DMS114 treated with DMSO at 0.1 percent for 48 hours (cell line): ENCODE results near the gene CDC42BPB.

Experiments used
- DNase-seq: peaks from one replicate; lab custom pipeline; 2025; ENCODE audit not compliant: unreplicated experiment; lab: John Stamatoyannopoulos, UW

Gene CDC42BPB

GRCh38 chr14:102999227-102999895 is 58.0 kb downstream of the CDC42BPB start:
- no peak for DNase-seq

GRCh38 chr14:102998393-102998792 is 59.0 kb downstream of the CDC42BPB start:
- DNase-seq = no peak

- DNase-seq = no peak
These were observed 60.4 kb downstream of the CDC42BPB start for GRCh38 chr14:102996941-102997340.

GRCh38 chr14:102994689-102995088 is 62.7 kb downstream of the CDC42BPB start:
- no peak for DNase-seq

- DNase-seq = no peak
These were observed 63.8 kb downstream of the CDC42BPB start for GRCh38 chr14:102993523-102993922.

GRCh38 chr14:102991376-102991775 is 66.0 kb downstream of the CDC42BPB start:
- DNase-seq = no peak

GRCh38 chr14:102988054-102988453 is 69.3 kb downstream of the CDC42BPB start:
- no peak for DNase-seq

- no peak for DNase-seq
These were observed 70.4 kb downstream of the CDC42BPB start for GRCh38 chr14:102986810-102987579.

- no peak for DNase-seq
These were observed 71.7 kb downstream of the CDC42BPB start for GRCh38 chr14:102985665-102986064.

- DNase-seq = no peak
These were observed 72.8 kb downstream of the CDC42BPB start for GRCh38 chr14:102984336-102985102.

- no peak for DNase-seq
These were observed 73.9 kb downstream of the CDC42BPB start for GRCh38 chr14:102983496-102983895.

GRCh38 chr14:102982852-102983470 is 74.4 kb downstream of the CDC42BPB start:
- no peak for DNase-seq

GRCh38 chr14:102980409-102980810 is 76.9 kb downstream of the CDC42BPB start:
- no peak for DNase-seq

- no peak for DNase-seq
These were observed 77.9 kb downstream of the CDC42BPB start for GRCh38 chr14:102979406-102979805.

GRCh38 chr14:102977475-102977874 is 79.9 kb downstream of the CDC42BPB start:
- no peak for DNase-seq

- DNase-seq = no peak
These were observed 81.7 kb downstream of the CDC42BPB start for GRCh38 chr14:102975662-102976061.

GRCh38 chr14:102973706-102974285 is 83.6 kb downstream of the CDC42BPB start:
- DNase-seq = no peak

- no peak for DNase-seq
These were observed 85.3 kb downstream of the CDC42BPB start for GRCh38 chr14:102971836-102972606.

- DNase-seq = no peak
These were observed 86.0 kb downstream of the CDC42BPB start for GRCh38 chr14:102971314-102971713.

GRCh38 chr14:102970496-102970895 is 86.9 kb downstream of the CDC42BPB start:
- no peak for DNase-seq
